Measurements from ENCODE around the gene ACVR1B. TPM values are rescaled to one million over a fixed set of nuclear protein-coding genes. Genes with fewer than 3 reads are reported as not detected.

Gene ACVR1B
- total RNA-seq, 1 donor from 2014 or later = 12.1 TPM

DNA sequence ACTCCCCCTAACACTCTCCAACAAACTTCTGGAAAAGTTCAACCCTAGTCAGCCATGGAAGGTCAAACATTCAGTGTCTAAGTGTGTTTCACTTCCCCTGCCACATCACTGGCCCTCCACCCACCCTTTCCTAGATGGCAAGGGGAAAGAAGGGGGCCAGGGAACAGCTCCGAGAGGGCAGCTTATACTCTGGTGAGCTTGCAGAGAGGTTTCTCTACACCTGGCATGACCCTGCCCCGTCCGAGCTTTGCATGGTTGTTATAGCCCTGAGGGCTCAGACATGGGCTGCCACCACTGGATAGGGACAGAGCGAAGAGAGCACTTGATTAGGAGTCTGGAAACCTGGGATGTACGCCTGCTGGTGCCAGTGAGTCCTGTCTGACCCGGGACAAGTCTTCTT is 40.2 kb upstream of the ACVR1B start:
- Histone ChIP-seq H3K4me3 (ENCODE audit: low read depth, low read length) (no peak overlapping the region), H3K27me3 (ENCODE audit: control insufficient read depth, insufficient read depth, low read length) (peaks cover 24% of the 10 kb centered on the region), H3K36me3 (ENCODE audit: control insufficient read depth, insufficient read depth, low read length) (no peaks in the 10 kb centered on the region)
- no peak for TF ChIP-seq CTCF (IDR thresholded peaks at IDR 0.05; ENCODE audit: insufficient read depth, low read length, severe bottlenecking)
- DNase-seq (ENCODE audit: low read depth) (no peak), FAIRE-seq (no peak)

GRCh38 chr12:51911788-51912711 is 39.4 kb upstream of the ACVR1B start:
- peaks cover 24% of the 10 kb centered on the region for H3K27me3 ChIP-seq (ENCODE audit: control insufficient read depth, insufficient read depth, low read length)
- DNase-seq (ENCODE audit: low read depth) (no peak), FAIRE-seq (no peak)
- TF ChIP-seq CTCF (IDR thresholded peaks at IDR 0.05; ENCODE audit: insufficient read depth, low read length, severe bottlenecking) = no peak
- no peaks in the 10 kb centered on the region for H3K36me3 ChIP-seq (ENCODE audit: control insufficient read depth, insufficient read depth, low read length)
- no peak overlapping the region for H3K4me3 ChIP-seq (ENCODE audit: low read depth, low read length)

- Histone ChIP-seq H3K27me3 (ENCODE audit: control insufficient read depth, insufficient read depth, low read length) (peaks cover 14% of the 10 kb centered on the region), H3K36me3 (ENCODE audit: control insufficient read depth, insufficient read depth, low read length) (no peaks in the 10 kb centered on the region), H3K4me3 (ENCODE audit: low read depth, low read length) (no peak overlapping the region)
- TF ChIP-seq CTCF (IDR thresholded peaks at IDR 0.05; ENCODE audit: insufficient read depth, low read length, severe bottlenecking) = no peak
- FAIRE-seq (no peak), DNase-seq (ENCODE audit: low read depth) (no peak)
Measured at GRCh38 chr12:51913071-51914033, 38.1 kb upstream of the ACVR1B start.

GRCh38 chr12:51914034-51914923 is 37.2 kb upstream of the ACVR1B start:
- Histone ChIP-seq H3K4me3 (ENCODE audit: low read depth, low read length) (no peak overlapping the region), H3K27me3 (ENCODE audit: control insufficient read depth, insufficient read depth, low read length) (peaks cover 8% of the 10 kb centered on the region), H3K36me3 (ENCODE audit: control insufficient read depth, insufficient read depth, low read length) (no peaks in the 10 kb centered on the region)
- no peak for TF ChIP-seq CTCF (IDR thresholded peaks at IDR 0.05; ENCODE audit: insufficient read depth, low read length, severe bottlenecking)
- FAIRE-seq (no peak), DNase-seq (ENCODE audit: low read depth) (no peak)

DNA sequence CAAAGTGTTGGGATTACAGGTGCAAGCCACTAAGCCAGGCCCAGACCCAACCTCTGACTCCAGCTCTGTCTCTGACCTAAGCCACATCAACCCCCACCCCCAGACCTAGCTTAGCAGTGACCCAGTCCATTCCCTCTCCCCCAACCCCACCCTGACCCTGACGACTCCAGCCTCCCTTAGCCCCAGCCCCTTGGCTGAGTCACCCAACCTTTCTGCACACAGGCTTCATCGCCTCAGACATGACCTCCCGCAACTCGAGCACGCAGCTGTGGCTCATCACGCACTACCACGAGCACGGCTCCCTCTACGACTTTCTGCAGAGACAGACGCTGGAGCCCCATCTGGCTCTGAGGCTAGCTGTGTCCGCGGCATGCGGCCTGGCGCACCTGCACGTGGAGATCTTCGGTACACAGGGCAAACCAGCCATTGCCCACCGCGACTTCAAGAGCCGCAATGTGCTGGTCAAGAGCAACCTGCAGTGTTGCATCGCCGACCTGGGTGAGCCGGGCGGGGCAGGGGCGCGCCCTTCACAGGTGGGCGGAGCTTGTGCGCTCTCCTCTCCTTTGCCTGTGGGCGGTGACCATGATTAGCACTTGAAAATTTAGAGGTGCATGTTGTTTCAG is 36.4 kb upstream of the ACVR1B start:
- Histone ChIP-seq H3K36me3 (ENCODE audit: control insufficient read depth, insufficient read depth, low read length) (no peaks in the 10 kb centered on the region), H3K4me3 (ENCODE audit: low read depth, low read length) (no peak overlapping the region), H3K27me3 (ENCODE audit: control insufficient read depth, insufficient read depth, low read length) (peaks cover 8% of the 10 kb centered on the region)
- FAIRE-seq (no peak), DNase-seq (ENCODE audit: low read depth) (no peak)
- TF ChIP-seq CTCF (IDR thresholded peaks at IDR 0.05; ENCODE audit: insufficient read depth, low read length, severe bottlenecking) = no peak
